Measurements from ENCODE around the gene WDR6.
"Not testable (repeated sequence)": the region's sequence is repeated elsewhere in the genome, so short reads cannot be mapped to it uniquely, and the experiment has no call there.

The WDR6 gene

DNA sequence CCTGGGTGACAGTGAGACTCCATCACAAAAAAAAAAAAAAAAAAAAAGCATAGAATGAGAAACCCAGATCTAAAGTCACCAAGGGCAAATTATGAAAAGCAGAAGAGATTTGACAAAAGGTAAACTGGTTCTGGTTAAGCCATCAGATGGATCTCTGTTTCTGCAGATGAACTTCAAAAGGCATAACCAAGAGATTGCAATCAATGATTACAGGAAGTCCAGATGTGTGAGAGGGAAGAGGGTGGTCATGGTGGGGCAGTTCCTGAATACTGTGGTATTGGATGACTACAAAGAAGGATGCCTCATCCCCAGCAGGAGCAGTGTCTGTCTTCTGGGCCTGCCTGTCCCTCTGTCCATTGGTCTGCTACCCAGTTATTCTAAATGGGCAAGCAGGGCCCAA lies 13.4 kb upstream of the WDR6 start:
- DNase-seq: no peak

GRCh38 chr3:48996640-48997039 lies 10.6 kb upstream of the WDR6 start:
- no peak for DNase-seq

DNA sequence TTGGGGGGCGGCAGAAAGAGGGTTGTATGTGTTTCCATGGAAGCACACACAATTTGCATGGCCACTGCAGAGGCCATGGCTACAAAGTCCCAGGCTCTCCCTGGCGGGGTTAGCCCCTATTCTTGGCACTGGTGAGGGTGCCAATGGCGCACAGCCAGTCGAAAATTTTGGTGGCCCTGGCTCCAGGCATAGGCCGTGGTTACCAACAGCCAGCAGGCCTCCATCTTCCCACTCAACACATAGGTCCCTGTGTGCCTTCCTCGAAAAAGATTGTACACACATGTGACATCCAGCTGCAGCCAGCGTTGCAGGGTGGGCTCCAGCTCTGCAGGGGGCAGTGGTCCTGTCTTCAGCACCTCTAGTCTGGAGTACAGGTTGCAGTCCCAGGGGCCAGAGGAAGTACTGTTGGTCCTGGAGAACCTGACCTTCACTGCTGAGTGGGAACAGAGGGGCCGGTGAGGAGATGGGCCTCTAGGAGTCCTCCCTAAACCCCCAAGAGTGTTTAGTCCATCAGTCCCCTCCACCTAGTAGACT lies 10.0 kb upstream of the WDR6 start:
- DNase-seq: no peak

DNA sequence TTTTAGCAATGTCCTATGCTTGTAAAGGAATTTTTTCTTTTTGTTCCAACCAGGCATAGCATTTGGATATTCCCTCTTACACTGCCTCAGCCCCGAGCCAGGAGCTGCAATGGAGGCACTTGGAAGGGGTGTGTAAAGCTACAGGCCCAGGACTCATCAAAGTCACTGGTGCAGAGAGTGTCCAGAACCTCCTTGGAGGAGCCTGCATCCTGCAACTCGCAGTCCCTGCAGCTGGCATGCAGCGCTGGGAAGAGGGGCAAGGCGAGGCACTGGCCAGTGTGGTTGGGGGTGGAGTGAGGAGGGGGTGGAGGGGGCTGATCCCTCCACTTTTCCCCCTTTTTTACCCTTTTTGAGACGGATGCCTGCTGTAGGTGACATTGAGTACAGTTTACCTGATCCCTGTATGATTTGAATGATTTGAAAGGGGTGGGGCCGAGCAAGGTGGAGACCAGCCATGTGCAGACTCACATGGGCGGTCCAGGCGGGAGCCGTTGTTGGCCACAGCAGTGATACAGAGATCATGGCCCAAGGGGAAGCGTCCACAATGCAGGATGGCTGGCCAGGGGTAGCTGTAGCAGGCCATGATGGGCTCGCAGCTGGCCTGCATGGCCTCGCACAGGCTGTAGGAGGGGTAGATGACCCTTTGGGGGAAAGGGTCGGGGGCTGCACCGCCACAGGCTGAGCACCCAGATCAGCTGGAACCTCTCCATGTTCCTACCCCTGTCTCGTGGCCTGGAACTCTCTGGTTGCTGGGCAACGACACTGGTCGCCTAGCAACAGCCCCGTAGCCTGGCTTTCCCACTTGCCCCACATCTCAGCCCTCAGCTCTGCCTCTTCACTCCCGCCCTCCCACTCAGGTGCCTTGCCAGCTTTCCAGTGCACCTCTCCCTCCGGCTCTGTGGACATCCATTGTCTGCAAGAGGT lies 9.2 kb upstream of the WDR6 start:
- DNase-seq: peak; percentile 71

- DNase-seq: peak; percentile 44
These were observed 7.9 kb upstream of the WDR6 start for GRCh38 chr3:48999085-48999858.

GRCh38 chr3:49001155-49001554 lies 6.0 kb upstream of the WDR6 start:
- no peak for DNase-seq

DNA sequence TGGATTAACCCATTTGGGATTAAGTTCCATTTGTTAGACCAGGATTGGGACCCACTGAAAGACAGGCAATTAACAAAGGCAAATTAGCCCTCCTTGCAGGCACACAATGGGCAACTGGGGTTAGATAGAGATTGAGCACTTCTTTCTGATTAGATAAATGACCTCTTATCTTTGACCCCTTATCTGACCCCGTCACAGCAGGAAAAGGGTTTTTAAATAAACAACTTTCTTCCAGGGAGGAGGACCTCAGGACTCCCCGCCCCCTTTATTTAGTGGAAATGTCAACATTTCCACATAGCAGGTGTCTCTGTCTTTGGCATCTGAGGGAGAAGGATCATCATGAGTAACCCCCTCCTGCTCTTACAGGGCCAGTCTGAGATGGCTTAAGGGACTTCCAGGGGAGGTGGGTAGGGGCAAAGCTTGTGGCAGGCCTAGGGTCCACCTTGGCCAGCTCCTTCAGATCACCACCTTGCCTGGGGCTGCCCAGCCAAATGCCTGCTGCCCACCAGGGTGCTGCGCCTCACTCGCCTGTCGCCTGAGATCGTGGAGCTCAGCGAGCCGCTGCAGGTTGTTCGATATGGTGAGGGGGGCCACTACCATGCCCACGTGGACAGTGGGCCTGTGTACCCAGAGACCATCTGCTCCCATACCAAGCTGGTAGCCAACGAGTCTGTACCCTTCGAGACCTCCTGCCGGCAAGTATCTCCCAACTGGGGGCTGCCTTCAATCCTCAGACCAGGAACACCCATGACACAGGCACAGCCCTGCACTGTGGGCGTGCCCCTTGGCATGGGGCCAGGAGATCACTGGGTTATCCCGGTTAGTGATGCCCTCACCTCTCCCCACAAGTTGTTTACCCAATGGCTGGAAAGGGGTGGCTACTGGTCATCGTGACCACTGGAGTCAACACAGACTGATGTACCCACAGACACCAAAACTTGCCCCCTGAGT lies 2.6 kb upstream of the WDR6 start:
- no peak for DNase-seq

GRCh38 chr3:49005303-49005680 lies 1.9 kb upstream of the WDR6 start:
- DNase-seq: no peak

- DNase-seq: no peak
These were observed 1.2 kb upstream of the WDR6 start for GRCh38 chr3:49005998-49006397.

DNA sequence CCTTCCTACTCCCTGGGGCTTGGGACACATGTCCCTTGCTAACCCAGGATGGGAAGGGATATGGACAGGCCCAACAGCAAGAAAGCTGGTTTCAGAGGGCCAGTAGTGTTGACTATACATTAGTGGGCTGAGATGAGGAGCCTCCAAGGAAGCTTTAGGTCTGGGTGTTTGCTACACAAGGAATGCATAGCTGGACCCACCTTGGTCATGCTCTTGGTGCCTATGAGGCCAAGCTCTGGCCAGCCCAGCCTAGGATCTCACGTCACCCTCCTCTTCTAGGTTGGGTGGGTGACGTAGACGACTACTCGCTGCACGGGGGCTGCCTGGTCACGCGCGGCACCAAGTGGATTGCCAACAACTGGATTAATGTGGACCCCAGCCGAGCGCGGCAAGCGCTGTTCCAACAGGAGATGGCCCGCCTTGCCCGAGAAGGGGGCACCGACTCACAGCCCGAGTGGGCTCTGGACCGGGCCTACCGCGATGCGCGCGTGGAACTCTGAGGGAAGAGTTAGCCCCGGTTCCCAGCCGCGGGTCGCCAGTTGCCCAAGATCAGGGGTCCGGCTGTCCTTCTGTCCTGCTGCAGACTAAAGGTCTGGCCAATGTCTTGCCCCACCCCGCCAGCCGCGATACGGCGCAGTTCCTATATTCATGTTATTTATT lies 653 bp upstream of the WDR6 start:
- DNase-seq: no peak

GRCh38 chr3:49007771-49008528 lies 759 bp downstream of the WDR6 start:
- peak; percentile 56 for DNase-seq

GRCh38 chr3:49008627-49009026 lies 1.4 kb downstream of the WDR6 start:
- not testable (repeated sequence) for DNase-seq

- DNase-seq: no peak
These were observed 2.2 kb downstream of the WDR6 start for GRCh38 chr3:49009396-49009795.

GRCh38 chr3:49012441-49013017 lies 5.3 kb downstream of the WDR6 start:
- DNase-seq: no peak

GRCh38 chr3:49013113-49013737 lies 6.0 kb downstream of the WDR6 start:
- no peak for DNase-seq

DNA sequence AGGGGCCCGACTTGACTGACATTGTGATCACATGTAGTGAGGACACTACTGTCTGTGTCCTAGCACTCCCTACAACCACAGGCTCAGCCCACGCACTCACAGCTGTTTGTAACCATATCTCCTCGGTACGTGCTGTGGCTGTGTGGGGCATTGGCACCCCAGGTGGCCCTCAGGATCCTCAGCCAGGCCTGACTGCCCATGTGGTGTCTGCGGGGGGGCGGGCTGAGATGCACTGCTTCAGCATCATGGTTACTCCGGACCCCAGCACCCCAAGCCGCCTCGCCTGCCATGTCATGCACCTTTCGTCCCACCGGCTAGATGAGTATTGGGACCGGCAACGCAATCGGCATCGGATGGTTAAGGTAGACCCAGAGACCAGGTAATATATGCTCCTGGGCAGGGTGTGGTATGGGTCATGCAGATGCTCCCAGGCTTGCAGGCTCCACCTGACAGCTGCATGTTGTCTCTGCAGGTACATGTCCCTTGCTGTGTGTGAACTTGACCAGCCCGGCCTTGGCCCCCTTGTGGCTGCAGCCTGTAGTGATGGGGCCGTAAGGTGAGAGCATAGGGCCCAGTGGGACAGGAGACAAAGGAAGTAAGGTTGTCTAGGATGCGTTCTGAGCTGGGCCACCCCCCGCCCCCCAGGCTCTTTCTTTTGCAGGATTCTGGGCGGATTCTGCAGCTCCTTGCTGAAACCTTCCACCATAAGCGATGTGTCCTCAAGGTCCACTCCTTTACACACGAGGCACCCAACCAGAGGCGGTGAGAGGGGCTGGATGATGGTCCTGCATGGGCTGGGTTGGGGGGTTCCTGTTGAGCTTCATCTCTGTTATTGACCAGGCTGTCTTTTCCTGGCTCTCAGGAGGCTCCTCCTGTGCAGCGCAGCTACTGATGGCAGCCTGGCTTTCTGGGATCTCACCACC lies 6.8 kb downstream of the WDR6 start:
- no peak for DNase-seq

GRCh38 chr3:49015072-49015471 lies 7.9 kb downstream of the WDR6 start:
- DNase-seq: no peak

GRCh38 chr3:49015765-49016164 lies 8.6 kb downstream of the WDR6 start:
- DNase-seq: no peak
